ENCODE measurements around the gene GAL3ST3. TPM values are rescaled to one million over a fixed set of nuclear protein-coding genes. Genes with fewer than 3 reads are reported as not detected.
A peak's percentile ranks its signal among the peaks of the same experiment; 100 is the strongest.

GAL3ST3 gene
- total RNA-seq, 4 donors from 2014 or later, result 0.26 to 2.1 (median 1.9) TPM; not detected in 1

DNA sequence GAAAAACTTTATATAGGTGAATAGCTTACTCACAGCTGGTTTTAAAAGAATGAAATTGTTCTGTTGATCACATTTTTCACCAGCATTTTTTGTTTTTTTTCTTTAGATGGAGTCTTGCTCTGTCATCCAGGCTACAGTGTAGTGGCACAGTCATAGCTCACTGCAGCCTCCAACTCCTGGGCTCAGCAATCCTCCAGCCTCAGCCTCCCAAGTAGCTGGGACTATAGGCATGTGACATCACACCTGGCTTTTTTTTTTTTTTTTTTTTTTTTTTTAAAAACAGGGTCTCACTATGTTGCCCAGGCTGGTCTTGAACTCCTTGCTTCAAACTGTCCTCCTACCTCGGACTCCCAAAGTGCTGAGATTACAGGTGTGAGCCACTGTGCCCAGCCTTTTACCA lies 24.7 kb upstream of the GAL3ST3 start:
- DNase-seq, result no peak
- H3K27me3 ChIP-seq, result no peaks in the 10 kb centered on the region
- TF ChIP-seq CTCF (IDR thresholded peaks at IDR 0.05), result no peak
- H3K4me3 ChIP-seq, result no peak overlapping the region
- H3K4me1 ChIP-seq, result no peaks in the 10 kb centered on the region
- intact Hi-C loops (cut with DNase I; ENCODE audit: low total_unique reads), result no loop called here
- H3K27ac ChIP-seq, result no peak overlapping the region
- H3K9me3 ChIP-seq, result no peaks in the 10 kb centered on the region
- H3K36me3 ChIP-seq, result no peaks in the 10 kb centered on the region

DNA sequence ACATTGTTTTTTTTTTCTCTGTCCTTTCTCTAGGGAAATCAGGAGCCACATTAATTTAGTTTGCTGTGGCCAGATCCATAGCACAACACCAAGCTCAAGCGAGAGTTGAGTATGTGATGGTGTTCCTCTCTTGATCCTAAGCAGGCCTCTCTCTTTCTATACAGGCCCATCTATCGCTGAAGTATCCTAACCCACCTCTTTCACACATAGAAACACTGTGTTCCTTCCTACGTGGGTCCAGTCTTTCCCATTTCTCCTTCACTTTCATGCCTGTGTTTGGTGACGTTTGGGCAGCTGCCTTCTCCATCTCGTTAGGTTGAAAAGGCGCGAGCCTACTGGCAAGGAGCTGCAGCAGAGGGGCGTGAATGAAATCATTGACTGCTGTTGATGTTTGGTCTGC lies 23.6 kb upstream of the GAL3ST3 start:
- intact Hi-C loops (cut with DNase I; ENCODE audit: low total_unique reads), result no loop called here
- no peak overlapping the region for H3K27ac ChIP-seq

DNA sequence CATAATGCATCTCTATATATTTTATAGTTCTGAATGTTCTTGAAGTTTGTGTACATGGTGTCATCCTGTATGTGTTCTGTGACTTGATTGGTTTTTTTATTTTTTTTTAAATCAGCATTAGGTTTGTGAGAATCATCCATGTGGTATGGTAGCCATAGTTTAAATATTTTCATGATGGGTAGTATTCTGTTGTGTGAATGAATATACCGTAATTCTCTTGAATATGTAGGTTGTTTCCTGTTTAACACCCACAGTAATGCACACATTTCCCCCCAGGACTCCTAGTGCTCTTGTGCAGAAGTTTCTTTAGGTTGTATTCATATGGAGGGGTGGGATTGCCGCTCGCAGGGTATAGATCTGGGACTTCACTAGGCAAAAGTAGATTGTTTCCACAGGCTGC lies 23.1 kb upstream of the GAL3ST3 start:
- Histone ChIP-seq H3K4me3 (no peak overlapping the region), H3K27ac (no peak overlapping the region), H3K9me3 (no peaks in the 10 kb centered on the region), H3K27me3 (no peaks in the 10 kb centered on the region), H3K36me3 (no peaks in the 10 kb centered on the region), H3K4me1 (no peaks in the 10 kb centered on the region)
- intact Hi-C loops (cut with DNase I; ENCODE audit: low total_unique reads), result no loop called here
- DNase-seq, result no peak
- TF ChIP-seq POLR2A (IDR thresholded peaks at IDR 0.05), result no peak
- no peak for TF ChIP-seq CTCF (IDR thresholded peaks at IDR 0.05)

More for the DNA sequence above, 23.6 kb upstream of the GAL3ST3 start:
- H3K4me1 ChIP-seq, result no peaks in the 10 kb centered on the region
- DNase-seq, result no peak
- H3K36me3 ChIP-seq, result no peaks in the 10 kb centered on the region
- H3K4me3 ChIP-seq, result no peak overlapping the region
- H3K9me3 ChIP-seq, result no peaks in the 10 kb centered on the region
- no peaks in the 10 kb centered on the region for H3K27me3 ChIP-seq
- TF ChIP-seq CTCF (IDR thresholded peaks at IDR 0.05), result no peak
- no peak for TF ChIP-seq POLR2A (IDR thresholded peaks at IDR 0.05)

GRCh38 chr11:66071381-66071801 lies 22.4 kb upstream of the GAL3ST3 start:
- Histone ChIP-seq H3K4me3 (peak overlapping the region; percentile 38 to 97), H3K36me3 (no peaks in the 10 kb centered on the region), H3K27me3 (no peaks in the 10 kb centered on the region), H3K27ac (peak overlapping the region; percentile 85 to 89), H3K9me3 (no peaks in the 10 kb centered on the region), H3K4me1 (no peaks in the 10 kb centered on the region)
- no peak for TF ChIP-seq CTCF (IDR thresholded peaks at IDR 0.05)
- TF ChIP-seq POLR2A (IDR thresholded peaks at IDR 0.05), result no peak
- no peak for DNase-seq
- intact Hi-C loops (cut with DNase I; ENCODE audit: low total_unique reads), result no loop called here

GRCh38 chr11:66070604-66071380 lies 21.8 kb upstream of the GAL3ST3 start:
- Histone ChIP-seq H3K4me1 (no peaks in the 10 kb centered on the region), H3K9me3 (no peaks in the 10 kb centered on the region), H3K27ac (peak overlapping the region; percentile 85 to 89), H3K4me3 (peak overlapping the region; percentile 38 to 97), H3K36me3 (no peaks in the 10 kb centered on the region), H3K27me3 (no peaks in the 10 kb centered on the region)
- TF ChIP-seq POLR2A (IDR thresholded peaks at IDR 0.05) (no peak), CTCF (IDR thresholded peaks at IDR 0.05) (no peak)
- peak in 1 of 2 donors; percentile 43 for DNase-seq
- intact Hi-C loops (cut with DNase I; ENCODE audit: low total_unique reads), result no loop called here

Data from uterus (tissue), 4 donors.